Adrenal gland (tissue), 5 donors: Measurements from ENCODE around the gene PTPRN2.

Source experiments
- POLR2A ChIP-seq, 2 donors: fragments of 450-650 bp; IDR thresholded peaks; one replicate each; pipeline ENCODE4 v1.6.1; 2017; ENCODE audit warnings: antibody characterized with exemption in 2 of 2, mild to moderate bottlenecking in 2 of 2, moderate library complexity in 1 of 2
- TF ChIP-seq, protein P1 (sequence below), 6 experiments: fragments of 450-650 bp in 4 of 6; fragments of 200-600 bp in 2 of 6; sonication (generic) in 1 of 6; IDR thresholded peaks; 1 replicate in 5 of 6; 2 replicates in 1 of 6; pipeline versions ENCODE4 v1.5.1 to v1.8.0; 2016 to 2021; ENCODE audit warnings: antibody characterized with exemption in 6 of 6, mild to moderate bottlenecking in 2 of 6, moderate library complexity in 1 of 6
- donor health status: DM: no; HTN: no; CAD: no.

- TF ChIP-seq, protein P1, sequence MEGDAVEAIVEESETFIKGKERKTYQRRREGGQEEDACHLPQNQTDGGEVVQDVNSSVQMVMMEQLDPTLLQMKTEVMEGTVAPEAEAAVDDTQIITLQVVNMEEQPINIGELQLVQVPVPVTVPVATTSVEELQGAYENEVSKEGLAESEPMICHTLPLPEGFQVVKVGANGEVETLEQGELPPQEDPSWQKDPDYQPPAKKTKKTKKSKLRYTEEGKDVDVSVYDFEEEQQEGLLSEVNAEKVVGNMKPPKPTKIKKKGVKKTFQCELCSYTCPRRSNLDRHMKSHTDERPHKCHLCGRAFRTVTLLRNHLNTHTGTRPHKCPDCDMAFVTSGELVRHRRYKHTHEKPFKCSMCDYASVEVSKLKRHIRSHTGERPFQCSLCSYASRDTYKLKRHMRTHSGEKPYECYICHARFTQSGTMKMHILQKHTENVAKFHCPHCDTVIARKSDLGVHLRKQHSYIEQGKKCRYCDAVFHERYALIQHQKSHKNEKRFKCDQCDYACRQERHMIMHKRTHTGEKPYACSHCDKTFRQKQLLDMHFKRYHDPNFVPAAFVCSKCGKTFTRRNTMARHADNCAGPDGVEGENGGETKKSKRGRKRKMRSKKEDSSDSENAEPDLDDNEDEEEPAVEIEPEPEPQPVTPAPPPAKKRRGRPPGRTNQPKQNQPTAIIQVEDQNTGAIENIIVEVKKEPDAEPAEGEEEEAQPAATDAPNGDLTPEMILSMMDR (IDR thresholded peaks at IDR 0.05), result no peak
- TF ChIP-seq POLR2A (IDR thresholded peaks at IDR 0.05), result no peak
Observed at GRCh38 chr7:157568770-157569584, 1018.6 kb downstream of the PTPRN2 start.
